ENCODE results near the gene PITPNC1.

PITPNC1 gene

DNA sequence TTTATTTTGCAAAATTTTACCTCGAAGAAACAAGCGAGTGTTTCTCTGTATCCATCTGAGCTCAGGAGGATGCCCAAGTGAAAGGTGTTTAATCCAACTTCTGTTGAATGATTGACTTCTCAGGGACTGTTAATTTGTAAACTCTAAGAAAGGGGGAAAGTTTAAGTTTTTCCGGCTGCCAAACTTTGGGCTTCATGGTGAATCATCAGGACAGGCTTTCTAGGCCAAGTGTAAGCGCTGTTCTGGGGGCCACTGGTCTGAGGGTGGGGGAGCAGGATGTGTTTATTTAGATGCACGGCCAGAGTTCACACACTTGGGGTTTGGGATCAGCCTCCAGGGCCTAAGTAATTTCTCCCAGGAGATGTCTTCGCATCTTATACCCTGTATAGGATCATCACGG is 110.4 kb downstream of the PITPNC1 start:
- TF ChIP-seq, protein P1, sequence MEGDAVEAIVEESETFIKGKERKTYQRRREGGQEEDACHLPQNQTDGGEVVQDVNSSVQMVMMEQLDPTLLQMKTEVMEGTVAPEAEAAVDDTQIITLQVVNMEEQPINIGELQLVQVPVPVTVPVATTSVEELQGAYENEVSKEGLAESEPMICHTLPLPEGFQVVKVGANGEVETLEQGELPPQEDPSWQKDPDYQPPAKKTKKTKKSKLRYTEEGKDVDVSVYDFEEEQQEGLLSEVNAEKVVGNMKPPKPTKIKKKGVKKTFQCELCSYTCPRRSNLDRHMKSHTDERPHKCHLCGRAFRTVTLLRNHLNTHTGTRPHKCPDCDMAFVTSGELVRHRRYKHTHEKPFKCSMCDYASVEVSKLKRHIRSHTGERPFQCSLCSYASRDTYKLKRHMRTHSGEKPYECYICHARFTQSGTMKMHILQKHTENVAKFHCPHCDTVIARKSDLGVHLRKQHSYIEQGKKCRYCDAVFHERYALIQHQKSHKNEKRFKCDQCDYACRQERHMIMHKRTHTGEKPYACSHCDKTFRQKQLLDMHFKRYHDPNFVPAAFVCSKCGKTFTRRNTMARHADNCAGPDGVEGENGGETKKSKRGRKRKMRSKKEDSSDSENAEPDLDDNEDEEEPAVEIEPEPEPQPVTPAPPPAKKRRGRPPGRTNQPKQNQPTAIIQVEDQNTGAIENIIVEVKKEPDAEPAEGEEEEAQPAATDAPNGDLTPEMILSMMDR (IDR thresholded peaks at IDR 0.05; ENCODE audit: low read depth, low read length, missing control alignments), result no peak
- no peak for DNase-seq (ENCODE audit: low read depth)
- no peak overlapping the region for H3K4me3 ChIP-seq (ENCODE audit: low read depth, low read length)

DNA sequence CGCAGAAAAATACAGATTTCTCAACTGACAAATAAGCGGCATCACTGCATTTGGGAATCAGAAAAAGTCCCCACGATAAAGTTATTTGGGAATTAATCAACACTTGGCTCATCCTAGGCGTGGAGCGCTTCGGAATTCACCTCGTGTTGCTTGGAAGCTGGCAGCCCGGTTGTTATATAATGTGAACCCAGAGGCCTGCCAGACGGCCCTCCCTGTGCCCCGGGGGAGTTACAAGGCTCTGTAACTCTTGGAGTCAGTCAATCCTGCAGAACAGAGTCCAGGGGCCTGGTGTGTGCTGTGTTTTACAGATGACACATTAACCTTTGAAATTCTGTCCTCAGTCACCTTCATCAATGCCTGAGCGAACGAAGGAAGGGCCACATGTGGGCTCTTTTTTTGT is 111.1 kb downstream of the PITPNC1 start:
- no peak for DNase-seq (ENCODE audit: low read depth)
- H3K4me3 ChIP-seq (ENCODE audit: low read depth, low read length), result no peak overlapping the region
- TF ChIP-seq, protein P1 (IDR thresholded peaks at IDR 0.05; ENCODE audit: low read depth, low read length, missing control alignments), result no peak

- no peak overlapping the region for H3K4me3 ChIP-seq (ENCODE audit: low read depth, low read length)
- no peak for DNase-seq (ENCODE audit: low read depth)
- TF ChIP-seq, protein P1 (IDR thresholded peaks at IDR 0.05; ENCODE audit: low read depth, low read length, missing control alignments), result no peak
These were observed 111.7 kb downstream of the PITPNC1 start for GRCh38 chr17:67488768-67489167.

GRCh38 chr17:67489273-67489672 is 112.2 kb downstream of the PITPNC1 start:
- no peak for DNase-seq (ENCODE audit: low read depth)
- no peak overlapping the region for H3K4me3 ChIP-seq (ENCODE audit: low read depth, low read length)
- TF ChIP-seq, protein P1 (IDR thresholded peaks at IDR 0.05; ENCODE audit: low read depth, low read length, missing control alignments), result no peak

DNA sequence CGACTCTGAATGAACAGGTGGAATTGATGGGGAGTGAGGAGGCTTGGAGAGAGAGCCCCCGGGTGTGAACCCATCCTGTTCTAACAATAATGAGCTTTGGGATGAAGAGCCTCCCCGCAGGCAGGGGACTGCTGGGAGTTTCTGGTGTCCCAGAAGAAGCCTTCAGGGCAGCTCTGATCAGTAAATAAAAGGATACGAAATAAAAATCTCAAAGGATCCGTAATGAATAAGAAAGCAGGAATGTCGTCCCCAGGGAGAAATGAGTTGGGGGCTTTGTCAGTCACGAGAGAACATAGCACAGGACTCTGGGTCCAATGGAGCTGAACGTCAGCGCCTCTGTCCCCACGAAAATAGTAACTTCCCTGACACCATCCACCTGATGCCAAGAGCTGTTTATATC is 113.4 kb downstream of the PITPNC1 start:
- H3K4me3 ChIP-seq (ENCODE audit: low read depth, low read length), result no peak overlapping the region
- TF ChIP-seq, protein P1 (IDR thresholded peaks at IDR 0.05; ENCODE audit: low read depth, low read length, missing control alignments), result no peak
- DNase-seq (ENCODE audit: low read depth), result no peak

- DNase-seq (ENCODE audit: low read depth), result no peak
- H3K4me3 ChIP-seq (ENCODE audit: low read depth, low read length), result no peak overlapping the region
- TF ChIP-seq, protein P1 (IDR thresholded peaks at IDR 0.05; ENCODE audit: low read depth, low read length, missing control alignments), result no peak
These were observed 114.1 kb downstream of the PITPNC1 start for GRCh38 chr17:67491009-67491680.

DNA sequence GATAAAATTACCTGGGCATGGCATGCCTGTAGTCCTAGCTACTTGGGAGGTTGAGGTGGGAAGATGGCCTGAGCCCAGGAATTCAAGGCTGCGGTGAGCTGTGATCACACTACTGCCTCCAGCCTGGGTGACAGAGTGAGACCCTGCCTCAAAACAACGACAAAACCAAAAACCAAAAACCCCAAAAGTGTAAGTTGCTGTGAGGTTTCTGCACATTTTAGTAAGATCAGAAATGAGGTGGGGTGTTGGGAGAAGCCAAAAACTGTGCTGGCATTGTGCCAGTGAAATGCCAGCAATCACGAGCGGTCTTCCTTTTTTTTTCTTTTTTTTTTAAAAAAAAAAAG is 114.6 kb downstream of the PITPNC1 start:
- H3K4me3 ChIP-seq (ENCODE audit: low read depth, low read length), result no peak overlapping the region
- TF ChIP-seq, protein P1 (IDR thresholded peaks at IDR 0.05; ENCODE audit: low read depth, low read length, missing control alignments), result no peak
- no peak for DNase-seq (ENCODE audit: low read depth)

All from GM12864 (cell line).